ENCODE data around the gene DPYSL4. TPM values are rescaled to one million over a fixed set of nuclear protein-coding genes. Genes with fewer than 3 reads are reported as not detected.

The DPYSL4 gene
- total RNA-seq, 1 experiment from 2014 or later = 26.3 TPM

DNA sequence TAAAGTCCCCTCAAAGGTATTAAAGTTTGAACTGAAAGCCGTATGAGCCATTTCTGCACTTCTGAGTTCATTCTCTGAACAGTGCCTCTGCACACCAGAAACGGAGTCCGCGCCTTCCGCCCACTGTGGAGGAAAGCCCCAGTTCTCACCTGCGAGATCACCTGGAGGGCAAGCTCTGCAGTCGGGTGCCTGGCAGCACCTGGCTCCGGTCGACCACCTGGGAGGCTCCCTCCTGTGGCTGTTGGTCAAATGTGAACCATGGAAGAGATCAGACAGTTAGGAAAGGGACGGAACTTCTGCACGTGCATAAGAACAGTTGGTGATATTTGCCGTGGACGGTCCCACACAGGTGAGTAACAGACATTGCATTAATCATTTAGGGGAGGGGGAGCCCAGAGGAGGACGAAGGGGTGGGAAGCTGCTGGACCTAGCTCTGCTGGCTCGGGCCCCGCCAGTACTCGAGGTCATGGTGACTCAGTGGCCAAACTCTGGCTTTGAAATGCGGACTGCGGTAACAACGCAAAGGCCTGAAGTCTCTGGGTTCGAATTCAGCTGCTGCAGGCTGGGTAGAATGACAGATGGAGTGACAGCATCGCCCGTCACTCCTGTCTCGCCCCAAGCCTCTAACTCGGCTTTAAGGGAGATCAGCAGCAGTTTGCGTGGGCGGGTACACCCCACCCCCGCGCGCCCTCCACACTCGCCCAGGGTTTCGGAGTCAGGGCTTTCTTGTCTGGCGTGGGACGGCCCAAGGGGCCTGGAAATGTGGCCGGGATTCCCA lies 1.7 kb upstream of the DPYSL4 start:
- Mint-ChIP-seq H3K27me3 (ENCODE audit: low read depth) (peaks cover 81% of the 10 kb centered on the region), H3K4me1 (peaks cover 5 to 8% of the 10 kb centered on the region in 2 experiments), H3K27ac (no peak overlapping the region), H3K4me3 (peak overlapping the region; percentile 29 to 74; a peak in 4 of 5 replicates), H3K9me3 (peaks cover 0 to 4% of the 10 kb centered on the region in 2 experiments; a peak in 1 of 5 replicates), H3K36me3 (ENCODE audit: insufficient read depth in 1 of 3, low read depth in 3 of 3) (peaks cover 0 to under 1% (median under 1%) of the 10 kb centered on the region in 3 experiments; a peak in 3 of 7 replicates)
- Histone ChIP-seq H3K23me2 (ENCODE audit: insufficient read length, low read depth, low read length, poor library complexity, severe bottlenecking) (peaks cover 20% of the 10 kb centered on the region), H3K79me2 (ENCODE audit: insufficient read depth, low read length) (no peaks in the 10 kb centered on the region), H2BK15ac (ENCODE audit: low read depth, low read length) (no peak overlapping the region), H3K9ac (ENCODE audit: extremely low read depth, insufficient read length, low read length) (no peak overlapping the region), H3K4ac (ENCODE audit: low read depth, low read length) (no peak overlapping the region), H4K91ac (ENCODE audit: insufficient read length, low read depth, low read length) (no peak overlapping the region), H2BK20ac (ENCODE audit: low read depth, low read length, poor library complexity, severe bottlenecking) (no peak overlapping the region), H2BK5ac (ENCODE audit: insufficient read length, low read length) (no peak overlapping the region), H4K5ac (ENCODE audit: insufficient read length, low read depth, low read length) (no peak overlapping the region), H2AK5ac (ENCODE audit: insufficient read length, low read length) (no peak overlapping the region), H2BK12ac (ENCODE audit: insufficient read length, low read depth, low read length) (no peak overlapping the region), H3K4me2 (ENCODE audit: insufficient read depth, insufficient read length, low read length) (no peak overlapping the region), H3K56ac (ENCODE audit: insufficient read length, low read depth, low read length) (no peak overlapping the region), H4K8ac (replicated peaks; ENCODE audit: insufficient read length, low read depth, low read length) (no peak overlapping the region), H3K9me3 (ENCODE audit: control insufficient read depth, low read depth, low read length) (no peaks in the 10 kb centered on the region), H3K23ac (ENCODE audit: insufficient read length, low read depth, low read length) (no peak overlapping the region), H2AFZ (ENCODE audit: low read length) (no peak overlapping the region), H3K27ac (ENCODE audit: insufficient read length, low read depth, low read length) (no peak overlapping the region), H3K27me3 (ENCODE audit: insufficient read depth, low read length) (peaks cover 22% of the 10 kb centered on the region; the same call in 1 of the 2 replicates), H3K18ac (ENCODE audit: insufficient read length, low read depth, low read length) (no peak overlapping the region), H2BK120ac (ENCODE audit: low read depth, low read length, poor library complexity, severe bottlenecking) (no peak overlapping the region), H3K79me1 (ENCODE audit: insufficient read depth, low read depth, low read length, poor library complexity, severe bottlenecking) (no peaks in the 10 kb centered on the region), H3K4me1 (ENCODE audit: insufficient read depth, low read length) (no peaks in the 10 kb centered on the region; the same call in 1 of the 2 replicates), H4K20me1 (ENCODE audit: control insufficient read depth, insufficient read depth, insufficient read length) (no peaks in the 10 kb centered on the region), H3K14ac (ENCODE audit: insufficient read depth, low read length) (no peak overlapping the region), H3T11ph (ENCODE audit: low read length) (no peak overlapping the region)
- no CpG with 5 or more reads among the region's 35 CpGs for WGBS (ENCODE audit: extremely low coverage, insufficient read length, low lambda C conversion rate)
- TF ChIP-seq, protein P1, sequence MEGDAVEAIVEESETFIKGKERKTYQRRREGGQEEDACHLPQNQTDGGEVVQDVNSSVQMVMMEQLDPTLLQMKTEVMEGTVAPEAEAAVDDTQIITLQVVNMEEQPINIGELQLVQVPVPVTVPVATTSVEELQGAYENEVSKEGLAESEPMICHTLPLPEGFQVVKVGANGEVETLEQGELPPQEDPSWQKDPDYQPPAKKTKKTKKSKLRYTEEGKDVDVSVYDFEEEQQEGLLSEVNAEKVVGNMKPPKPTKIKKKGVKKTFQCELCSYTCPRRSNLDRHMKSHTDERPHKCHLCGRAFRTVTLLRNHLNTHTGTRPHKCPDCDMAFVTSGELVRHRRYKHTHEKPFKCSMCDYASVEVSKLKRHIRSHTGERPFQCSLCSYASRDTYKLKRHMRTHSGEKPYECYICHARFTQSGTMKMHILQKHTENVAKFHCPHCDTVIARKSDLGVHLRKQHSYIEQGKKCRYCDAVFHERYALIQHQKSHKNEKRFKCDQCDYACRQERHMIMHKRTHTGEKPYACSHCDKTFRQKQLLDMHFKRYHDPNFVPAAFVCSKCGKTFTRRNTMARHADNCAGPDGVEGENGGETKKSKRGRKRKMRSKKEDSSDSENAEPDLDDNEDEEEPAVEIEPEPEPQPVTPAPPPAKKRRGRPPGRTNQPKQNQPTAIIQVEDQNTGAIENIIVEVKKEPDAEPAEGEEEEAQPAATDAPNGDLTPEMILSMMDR (conservative IDR thresholded peaks at IDR 0.05) = no peak
- DNase-seq = no peak

Data from H9 (cell line).